ENCODE data around the gene ARHGAP15. TPM values are rescaled to one million over a fixed set of nuclear protein-coding genes. Genes with fewer than 3 reads are reported as not detected.

ARHGAP15 gene
- total and polyA plus RNA-seq, 7 experiments from 2014 or later = 164 to 311 (median 201) TPM

- ATAC-seq = no peak
- no peaks in the 10 kb centered on the region for H3K27me3 ChIP-seq (ENCODE audit: control insufficient read depth in 2 of 2, insufficient read depth in 2 of 2, low read length in 2 of 2)
- peaks cover 3 to 49% (median 25%) of the 10 kb centered on the region in 5 donors for H3K36me3 Mint-ChIP-seq
- peaks cover 16 to 60% of the 10 kb centered on the region in 2 donors for H3K4me1 ChIP-seq (ENCODE audit: control insufficient read depth in 2 of 2, insufficient read depth in 2 of 2, low read length in 2 of 2)
- no peak overlapping the region for H3K4me3 ChIP-seq (ENCODE audit: low read length)
- peak overlapping the region in 4 of 9 donors; percentile 17 to 90 (median 55) for H3K27ac Mint-ChIP-seq
- DNase-seq = no peak
- POLR2A ChIA-PET = interaction anchor here (0.8 to 4.3 kb wide), 3 partner anchors 13 to 95 kb away, joined by 3 to 29 read pairs (median 3); no protein-coding TSS in a partner anchor
- H3K9me3 Mint-ChIP-seq = no peaks in the 10 kb centered on the region
- H3K4me3 Mint-ChIP-seq = peak overlapping the region in 2 of 10 donors; percentile 20 to 24
- CTCF ChIA-PET = interaction anchor here (0.9 to 4.5 kb wide), 10 partner anchors 20 to 121 kb away, joined by 3 to 73 read pairs (median 9); no protein-coding TSS in a partner anchor
- no peaks in the 10 kb centered on the region for H3K36me3 ChIP-seq (ENCODE audit: control insufficient read depth in 2 of 3, insufficient read depth in 3 of 3, low read length in 3 of 3)
- H3K4me1 Mint-ChIP-seq = peaks cover 59 to 98% (median 88%) of the 10 kb centered on the region in 7 donors
- intact Hi-C loops (cut with micrococcal nuclease) = loop anchor here (2.0 to 5.0 kb wide), 4 partner anchors 13 to 119 kb away; partner anchors contain the start of gene ARHGAP15 (in 1 of the 2)
- no peaks in the 10 kb centered on the region for H3K9me3 ChIP-seq (ENCODE audit: control insufficient read depth in 2 of 3, low read length in 3 of 3)
- H3K27ac ChIP-seq (ENCODE audit: low read depth, low read length) = no peak overlapping the region
- H3K27me3 Mint-ChIP-seq = no peaks in the 10 kb centered on the region
These were observed 34.3 kb downstream of the ARHGAP15 start for GRCh38 chr2:143163499-143163898.

- peaks cover 14 to 43% of the 10 kb centered on the region in 2 donors for H3K4me1 ChIP-seq (ENCODE audit: control insufficient read depth in 2 of 2, insufficient read depth in 2 of 2, low read length in 2 of 2)
- Mint-ChIP-seq H3K4me3 (peak overlapping the region in 4 of 10 donors; percentile 16 to 57 (median 49)), H3K27me3 (no peaks in the 10 kb centered on the region)
These were observed 36.1 kb downstream of the ARHGAP15 start for GRCh38 chr2:143165291-143165690.

DNA sequence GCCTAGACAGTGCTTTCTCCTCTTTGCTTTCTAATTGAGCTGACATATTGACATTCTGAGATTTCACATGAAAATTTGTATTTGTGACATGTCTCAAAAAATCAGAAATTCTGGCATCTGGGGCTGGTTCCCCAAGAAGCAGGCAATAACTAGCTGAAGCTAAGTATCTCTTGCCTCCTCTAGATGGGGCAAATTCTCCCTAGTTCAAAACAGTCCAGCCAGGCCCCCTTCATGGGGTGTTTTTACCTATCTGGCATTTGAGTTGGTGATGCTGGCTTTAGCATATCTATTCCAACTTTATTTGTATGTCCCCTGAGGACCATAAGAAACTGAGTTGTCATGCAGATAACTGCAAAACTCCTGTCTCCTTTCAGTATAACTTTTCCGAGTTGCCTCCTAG lies 39.9 kb downstream of the ARHGAP15 start:
- peaks cover 18 to 23% of the 10 kb centered on the region in 2 donors for H3K4me1 ChIP-seq (ENCODE audit: control insufficient read depth in 2 of 2, insufficient read depth in 2 of 2, low read length in 2 of 2)
- POLR2A ChIA-PET = interaction anchor here (1.1 kb wide), 1 partner anchor 12 kb away, joined by 4 read pairs; no protein-coding TSS in a partner anchor
- DNase-seq (no peak), ATAC-seq (no peak)
- CTCF ChIA-PET = no interaction called here
- no peaks in the 10 kb centered on the region for H3K27me3 ChIP-seq (ENCODE audit: control insufficient read depth in 2 of 2, insufficient read depth in 2 of 2, low read length in 2 of 2)
- Mint-ChIP-seq H3K27ac (peak overlapping the region in 5 of 9 donors; percentile 28 to 73 (median 51)), H3K27me3 (no peaks in the 10 kb centered on the region), H3K4me1 (peaks cover 52 to 97% (median 82%) of the 10 kb centered on the region in 7 donors), H3K9me3 (no peaks in the 10 kb centered on the region), H3K36me3 (peaks cover 15 to 66% (median 33%) of the 10 kb centered on the region in 5 donors), H3K4me3 (peak overlapping the region in 1 of 10 donors; percentile 15)
- intact Hi-C loops (cut with micrococcal nuclease) = no loop called here
- H3K36me3 ChIP-seq (ENCODE audit: control insufficient read depth in 2 of 3, insufficient read depth in 3 of 3, low read length in 3 of 3) = peaks cover 0 to 11% (median 0%) of the 10 kb centered on the region in 3 experiments
- no peaks in the 10 kb centered on the region for H3K9me3 ChIP-seq (ENCODE audit: control insufficient read depth in 2 of 3, low read length in 3 of 3)
- H3K27ac ChIP-seq (ENCODE audit: low read depth, low read length) = no peak overlapping the region
- H3K4me3 ChIP-seq (ENCODE audit: low read length) = no peak overlapping the region

More at GRCh38 chr2:143165291-143165690, 36.1 kb downstream of the ARHGAP15 start:
- peaks cover 3 to 47% (median 22%) of the 10 kb centered on the region in 5 donors for H3K36me3 Mint-ChIP-seq
- H3K4me3 ChIP-seq (ENCODE audit: low read length) = no peak overlapping the region
- no peaks in the 10 kb centered on the region for H3K9me3 ChIP-seq (ENCODE audit: control insufficient read depth in 2 of 3, low read length in 3 of 3)
- no peak for DNase-seq
- H3K27ac ChIP-seq (ENCODE audit: low read depth, low read length) = no peak overlapping the region
- no peak for ATAC-seq
- ChIA-PET POLR2A (no interaction called here), CTCF (no interaction called here)
- H3K27ac Mint-ChIP-seq = peak overlapping the region in 4 of 9 donors; percentile 43 to 83 (median 64)
- intact Hi-C loops (cut with micrococcal nuclease) = no loop called here
- no peaks in the 10 kb centered on the region for H3K27me3 ChIP-seq (ENCODE audit: control insufficient read depth in 2 of 2, insufficient read depth in 2 of 2, low read length in 2 of 2)
- peaks cover 0 to 2% (median 0%) of the 10 kb centered on the region in 3 experiments for H3K36me3 ChIP-seq (ENCODE audit: control insufficient read depth in 2 of 3, insufficient read depth in 3 of 3, low read length in 3 of 3)
- peaks cover 55 to 98% (median 84%) of the 10 kb centered on the region in 7 donors for H3K4me1 Mint-ChIP-seq
- no peaks in the 10 kb centered on the region for H3K9me3 Mint-ChIP-seq

DNA sequence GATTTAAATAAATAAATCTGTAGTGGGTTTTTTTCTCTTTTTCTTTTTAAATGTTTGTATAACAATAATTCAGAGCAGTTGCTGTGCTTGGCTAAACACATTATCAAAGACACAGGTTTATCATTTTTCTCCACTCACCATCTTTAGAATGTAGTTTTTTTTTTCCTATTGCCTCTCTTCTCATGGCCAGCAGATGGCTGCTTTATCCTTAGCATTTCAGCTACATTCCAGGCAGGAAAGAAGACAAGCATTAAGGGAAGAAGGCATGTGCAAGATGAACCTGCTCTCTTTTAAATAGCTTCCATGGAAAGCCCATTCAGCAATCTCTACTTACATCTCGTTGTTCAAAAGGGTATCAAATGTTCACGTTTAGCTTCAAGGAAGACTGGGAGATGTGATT lies 42.6 kb downstream of the ARHGAP15 start:
- Mint-ChIP-seq H3K9me3 (no peaks in the 10 kb centered on the region), H3K27ac (peak overlapping the region in 6 of 9 donors; percentile 11 to 73 (median 48)), H3K36me3 (peaks cover 12 to 50% (median 27%) of the 10 kb centered on the region in 5 donors), H3K4me1 (peaks cover 45 to 96% (median 80%) of the 10 kb centered on the region in 7 donors), H3K4me3 (peak overlapping the region in 1 of 10 donors; percentile 8), H3K27me3 (no peaks in the 10 kb centered on the region)
- Histone ChIP-seq H3K36me3 (ENCODE audit: control insufficient read depth in 2 of 3, insufficient read depth in 3 of 3, low read length in 3 of 3) (peaks cover 0 to 11% (median 0%) of the 10 kb centered on the region in 3 experiments), H3K27me3 (ENCODE audit: control insufficient read depth in 2 of 2, insufficient read depth in 2 of 2, low read length in 2 of 2) (no peaks in the 10 kb centered on the region), H3K4me1 (ENCODE audit: control insufficient read depth in 2 of 2, insufficient read depth in 2 of 2, low read length in 2 of 2) (peaks cover 24 to 29% of the 10 kb centered on the region in 2 donors), H3K27ac (ENCODE audit: low read depth, low read length) (no peak overlapping the region), H3K4me3 (ENCODE audit: low read length) (no peak overlapping the region), H3K9me3 (ENCODE audit: control insufficient read depth in 2 of 3, low read length in 3 of 3) (no peaks in the 10 kb centered on the region)
- ChIA-PET CTCF (interaction anchor here (0.5 to 2.5 kb wide), 2 partner anchors 17 to 87 kb away, joined by 6 read pairs; no protein-coding TSS in a partner anchor), POLR2A (interaction anchor here (0.6 kb wide), 1 partner anchor 124 kb away, joined by 3 read pairs; no protein-coding TSS in a partner anchor)
- ATAC-seq (no peak), DNase-seq (no peak)
- intact Hi-C loops (cut with micrococcal nuclease) = no loop called here

GRCh38 chr2:143175438-143175837 lies 46.2 kb downstream of the ARHGAP15 start:
- peaks cover 19 to 23% of the 10 kb centered on the region in 2 donors for H3K4me1 ChIP-seq (ENCODE audit: control insufficient read depth in 2 of 2, insufficient read depth in 2 of 2, low read length in 2 of 2)
- no peak overlapping the region for H3K4me3 ChIP-seq (ENCODE audit: low read length)
- no peaks in the 10 kb centered on the region for H3K27me3 ChIP-seq (ENCODE audit: control insufficient read depth in 2 of 2, insufficient read depth in 2 of 2, low read length in 2 of 2)
- peaks cover 0 to 19% (median 0%) of the 10 kb centered on the region in 3 experiments for H3K36me3 ChIP-seq (ENCODE audit: control insufficient read depth in 2 of 3, insufficient read depth in 3 of 3, low read length in 3 of 3)
- CTCF ChIA-PET = no interaction called here
- no peaks in the 10 kb centered on the region for H3K27me3 Mint-ChIP-seq
- H3K27ac Mint-ChIP-seq = peak overlapping the region in 8 of 9 donors; percentile 9 to 86 (median 66)
- no peak for DNase-seq
- POLR2A ChIA-PET = no interaction called here
- peaks cover 12 to 55% (median 36%) of the 10 kb centered on the region in 5 donors for H3K36me3 Mint-ChIP-seq
- no peaks in the 10 kb centered on the region for H3K9me3 ChIP-seq (ENCODE audit: control insufficient read depth in 2 of 3, low read length in 3 of 3)
- peaks cover 34 to 85% (median 82%) of the 10 kb centered on the region in 7 donors for H3K4me1 Mint-ChIP-seq
- H3K9me3 Mint-ChIP-seq = peaks cover 0 to 11% (median 4%) of the 10 kb centered on the region in 11 donors
- H3K4me3 Mint-ChIP-seq = peak overlapping the region in 5 of 10 donors; percentile 5 to 27 (median 19)
- ATAC-seq = no peak
- H3K27ac ChIP-seq (ENCODE audit: low read depth, low read length) = no peak overlapping the region
- intact Hi-C loops (cut with micrococcal nuclease) = no loop called here

DNA sequence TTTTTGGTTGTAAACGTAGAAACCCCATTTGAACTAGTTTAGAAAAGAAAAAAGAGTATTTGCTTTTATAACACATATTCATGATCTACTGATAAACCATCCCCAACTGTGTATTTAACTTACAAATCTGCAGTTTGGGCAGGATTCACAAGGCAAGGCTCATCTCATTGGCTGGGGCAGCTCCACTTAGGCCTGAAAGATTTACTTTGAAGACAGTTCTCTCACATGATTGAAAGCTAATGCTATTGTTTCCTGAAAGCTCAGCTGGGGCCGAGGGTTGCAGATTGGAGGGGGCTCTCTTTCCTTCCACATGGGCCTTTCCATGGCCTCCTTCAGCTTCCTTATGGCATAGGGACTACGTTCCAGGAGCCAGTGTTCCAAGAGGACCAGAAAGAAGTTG lies 47.4 kb downstream of the ARHGAP15 start:
- Histone ChIP-seq H3K9me3 (ENCODE audit: control insufficient read depth in 2 of 3, low read length in 3 of 3) (no peaks in the 10 kb centered on the region), H3K4me1 (ENCODE audit: control insufficient read depth in 2 of 2, insufficient read depth in 2 of 2, low read length in 2 of 2) (peaks cover 13% of the 10 kb centered on the region in 2 donors), H3K4me3 (ENCODE audit: low read length) (peak overlapping the region; percentile 44), H3K27ac (ENCODE audit: low read depth, low read length) (peak overlapping the region; percentile 68), H3K27me3 (ENCODE audit: control insufficient read depth in 2 of 2, insufficient read depth in 2 of 2, low read length in 2 of 2) (no peaks in the 10 kb centered on the region), H3K36me3 (ENCODE audit: control insufficient read depth in 2 of 3, insufficient read depth in 3 of 3, low read length in 3 of 3) (peaks cover 0 to 14% (median 0%) of the 10 kb centered on the region in 3 experiments)
- Mint-ChIP-seq H3K9me3 (peaks cover 0 to 14% (median 5%) of the 10 kb centered on the region in 11 donors), H3K4me1 (peaks cover 27 to 82% (median 74%) of the 10 kb centered on the region in 7 donors), H3K27me3 (no peaks in the 10 kb centered on the region), H3K4me3 (peak overlapping the region; percentile 43 to 87 (median 82)), H3K27ac (peak overlapping the region; percentile 86 to 96 (median 92)), H3K36me3 (peaks cover 15 to 50% (median 36%) of the 10 kb centered on the region in 5 donors)
- DNase-seq = no peak
- CTCF ChIA-PET = interaction anchor here (0.7 kb wide), 1 partner anchor 1008 kb away, joined by 4 read pairs; no protein-coding TSS in a partner anchor
- intact Hi-C loops (cut with micrococcal nuclease) = loop anchor here (1.0 to 2.0 kb wide), 4 partner anchors 9 to 18 kb away; no protein-coding TSS in a partner anchor
- peak; percentile 49 for ATAC-seq
- POLR2A ChIA-PET = interaction anchor here (0.8 kb wide), 1 partner anchor 14 kb away, joined by 3 read pairs; no protein-coding TSS in a partner anchor

Measured in naive thymus-derived CD4-positive, alpha-beta T cell (primary cell).